Measurements from ENCODE around the gene OR6K6. TPM values are rescaled to one million over a fixed set of nuclear protein-coding genes. Genes with fewer than 3 reads are reported as not detected.

Gene OR6K6
- total and polyA plus RNA-seq, 2 experiments from 2014 or later = not detected

GRCh38 chr1:158720620-158721019, 33.9 kb upstream of the OR6K6 start, which contains the start of gene OR6K3:
TSS of gene OR6K3 (minus strand) at chr1:158720720. CDS start at chr1:158718115, 2,605 bp downstream.
- no peaks in the 10 kb centered on the region for H3K9me2 ChIP-seq (ENCODE audit: insufficient read depth)
- no peak within 1 kb of the TSS for H2AFZ ChIP-seq
- H3K4me3 ChIP-seq = no peak within 1 kb of the TSS
- Mint-ChIP-seq H3K36me3 (ENCODE audit: low read depth) (no peaks in the 10 kb centered on the region), H3K27me3 (ENCODE audit: insufficient read depth, low read depth, poor library complexity) (no peaks in the 10 kb centered on the region), H3K9me3 (no peaks in the 10 kb centered on the region), H3K27ac (no peak within 1 kb of the TSS), H3K4me1 (no peaks in the 10 kb centered on the region), H3K4me3 (no peak within 1 kb of the TSS)
- no peaks in the 10 kb centered on the region for H3K4me1 ChIP-seq (ENCODE audit: insufficient read depth)
- H3K27ac ChIP-seq (ENCODE audit: low read depth) = no peak within 1 kb of the TSS
- H3K79me2 ChIP-seq (replicated peaks; ENCODE audit: insufficient read depth) = no peaks in the 10 kb centered on the region
- H3K36me3 ChIP-seq (ENCODE audit: insufficient read depth) = no peaks in the 10 kb centered on the region
- TF ChIP-seq EZH2phosphoT487 (IDR thresholded peaks at IDR 0.05; ENCODE audit: unreplicated experiment) (no peak), POLR2AphosphoS5 (IDR thresholded peaks at IDR 0.05; ENCODE audit: low read depth) (no peak), NANOG (IDR thresholded peaks at IDR 0.05; ENCODE audit: borderline replicate concordance) (no peak), ETS1 (IDR thresholded peaks at IDR 0.05) (no peak), ZNF114 (CRISPR knock-in tag; IDR thresholded peaks at IDR 0.05) (no peak), REST (IDR thresholded peaks at IDR 0.05; ENCODE audit: unreplicated experiment) (no peak), ZNF331 (CRISPR knock-in tag; IDR thresholded peaks at IDR 0.05; ENCODE audit: low read depth) (no peak), JUNB (IDR thresholded peaks at IDR 0.05; ENCODE audit: unreplicated experiment) (no peak), ZNF462 (CRISPR knock-in tag; IDR thresholded peaks at IDR 0.05) (no peak), CTCF (conservative IDR thresholded peaks at IDR 0.05; ENCODE audit: low read depth in 2 of 2) (no peak), STAT1 (IDR thresholded peaks at IDR 0.05; ENCODE audit: unreplicated experiment) (no peak), CREB1 (CRISPR knock-in tag; IDR thresholded peaks at IDR 0.05; ENCODE audit: low read depth) (no peak)
- no peak within 1 kb of the TSS for H3K4me2 ChIP-seq
- ATAC-seq (no peak), DNase-seq (ENCODE audit: low spot score) (no peak)
- no peaks in the 10 kb centered on the region for H3K27me3 ChIP-seq (ENCODE audit: insufficient read depth)
- H4K20me1 ChIP-seq (replicated peaks; ENCODE audit: insufficient read depth) = no peaks in the 10 kb centered on the region
- no peaks in the 10 kb centered on the region for H3F3A ChIP-seq (replicated peaks; ENCODE audit: low read depth)
